HG03025 (cell line): Measurements from ENCODE around the gene MAML2.

Experiments
- ATAC-seq: cut with Tn5 transposase; IDR thresholded peaks from one replicate; pipeline ENCODE4 v1.9.1; 2021; ENCODE audit warnings: mild to moderate bottlenecking, moderate library complexity; ENCODE audit not compliant: unreplicated experiment, low FRiP score

Gene MAML2

GRCh38 chr11:96318850-96319249 is 24.1 kb downstream of the MAML2 start:
- no peak for ATAC-seq

- ATAC-seq: no peak
These were observed 24.6 kb downstream of the MAML2 start for GRCh38 chr11:96318399-96318798.

DNA sequence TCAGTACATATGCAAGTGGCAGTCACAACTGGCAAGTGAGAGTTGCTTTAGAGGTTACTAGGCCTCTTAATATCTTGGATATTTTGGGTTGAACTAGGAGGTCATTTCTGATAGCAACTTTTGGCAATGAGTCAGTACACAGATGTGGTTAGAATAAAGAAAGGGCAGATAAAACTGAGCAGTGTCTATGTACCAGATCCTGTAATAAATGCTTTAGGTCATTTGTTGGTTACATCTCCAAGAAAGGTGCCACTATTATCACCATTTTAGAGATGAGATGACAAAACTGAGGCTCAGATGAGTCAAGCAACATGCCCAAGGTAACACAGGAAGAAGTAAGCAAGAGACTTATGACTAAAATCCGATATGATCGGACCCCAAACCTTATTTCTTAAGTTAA is 25.0 kb downstream of the MAML2 start:
- no peak for ATAC-seq

GRCh38 chr11:96317571-96317970 is 25.4 kb downstream of the MAML2 start:
- ATAC-seq: no peak

GRCh38 chr11:96316869-96317268 is 26.1 kb downstream of the MAML2 start:
- ATAC-seq: no peak

DNA sequence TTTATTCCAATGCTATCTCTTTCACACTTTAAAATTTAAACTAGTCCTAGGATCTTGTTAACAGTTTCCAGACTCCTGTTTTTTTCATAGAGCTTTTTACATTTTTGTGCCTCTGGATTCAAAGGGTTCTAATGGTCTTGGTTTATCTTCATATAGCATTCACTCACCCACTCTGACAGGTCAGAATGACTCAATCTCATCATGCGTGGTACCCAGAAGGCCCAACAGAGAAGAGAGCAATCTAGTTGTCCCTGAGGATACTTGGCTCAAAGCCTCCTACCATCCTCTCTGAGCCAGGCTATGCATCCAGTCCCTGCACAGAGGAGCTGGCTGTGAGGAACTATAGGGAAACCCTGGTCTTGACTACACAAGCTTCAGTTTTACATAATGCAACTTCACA is 27.5 kb downstream of the MAML2 start:
- no peak for ATAC-seq

- no peak for ATAC-seq
These were observed 28.5 kb downstream of the MAML2 start for GRCh38 chr11:96314326-96315020.

DNA sequence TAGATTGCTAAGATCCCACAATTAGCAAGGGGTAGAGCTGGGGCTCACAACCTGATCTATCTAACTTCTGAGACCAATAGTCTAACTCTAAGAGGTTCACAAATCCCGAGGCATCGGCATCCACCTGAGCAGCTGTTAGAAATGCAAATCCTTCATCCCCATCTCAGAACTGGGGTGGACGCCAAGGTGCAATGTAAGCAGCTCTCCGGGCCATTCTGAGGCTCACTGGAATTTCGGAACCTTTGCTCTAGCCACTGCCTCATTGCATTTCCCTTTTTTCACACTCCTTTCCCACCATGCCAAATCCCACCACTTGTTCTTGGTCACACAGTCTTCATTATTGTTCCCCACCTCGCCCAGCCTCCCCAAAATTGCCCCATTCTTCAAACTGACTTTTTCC is 29.8 kb downstream of the MAML2 start:
- ATAC-seq: no peak

- no peak for ATAC-seq
These were observed 31.9 kb downstream of the MAML2 start for GRCh38 chr11:96311120-96311568.

GRCh38 chr11:96310236-96310635 is 32.8 kb downstream of the MAML2 start:
- ATAC-seq: no peak

DNA sequence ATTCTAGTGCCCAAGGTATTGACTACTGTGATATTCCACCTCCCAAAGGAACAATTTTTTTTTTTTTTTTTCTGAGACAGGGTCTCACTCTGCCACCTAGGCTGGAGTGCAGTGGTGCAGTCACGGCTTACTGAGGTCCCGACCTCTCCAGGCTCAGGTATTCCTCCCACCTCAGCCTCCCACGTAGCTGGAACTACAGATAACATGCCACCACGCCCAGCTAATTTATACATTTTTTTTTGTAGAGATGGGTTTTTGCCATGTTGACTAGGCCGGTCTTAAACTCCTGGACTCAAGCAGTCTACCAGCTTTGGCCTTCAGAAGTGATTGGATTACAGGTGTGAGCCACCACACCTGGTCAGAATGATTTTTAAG is 33.4 kb downstream of the MAML2 start:
- no peak for ATAC-seq

GRCh38 chr11:96309016-96309642 is 33.9 kb downstream of the MAML2 start:
- no peak for ATAC-seq

- no peak for ATAC-seq
These were observed 35.2 kb downstream of the MAML2 start for GRCh38 chr11:96307776-96308140.

DNA sequence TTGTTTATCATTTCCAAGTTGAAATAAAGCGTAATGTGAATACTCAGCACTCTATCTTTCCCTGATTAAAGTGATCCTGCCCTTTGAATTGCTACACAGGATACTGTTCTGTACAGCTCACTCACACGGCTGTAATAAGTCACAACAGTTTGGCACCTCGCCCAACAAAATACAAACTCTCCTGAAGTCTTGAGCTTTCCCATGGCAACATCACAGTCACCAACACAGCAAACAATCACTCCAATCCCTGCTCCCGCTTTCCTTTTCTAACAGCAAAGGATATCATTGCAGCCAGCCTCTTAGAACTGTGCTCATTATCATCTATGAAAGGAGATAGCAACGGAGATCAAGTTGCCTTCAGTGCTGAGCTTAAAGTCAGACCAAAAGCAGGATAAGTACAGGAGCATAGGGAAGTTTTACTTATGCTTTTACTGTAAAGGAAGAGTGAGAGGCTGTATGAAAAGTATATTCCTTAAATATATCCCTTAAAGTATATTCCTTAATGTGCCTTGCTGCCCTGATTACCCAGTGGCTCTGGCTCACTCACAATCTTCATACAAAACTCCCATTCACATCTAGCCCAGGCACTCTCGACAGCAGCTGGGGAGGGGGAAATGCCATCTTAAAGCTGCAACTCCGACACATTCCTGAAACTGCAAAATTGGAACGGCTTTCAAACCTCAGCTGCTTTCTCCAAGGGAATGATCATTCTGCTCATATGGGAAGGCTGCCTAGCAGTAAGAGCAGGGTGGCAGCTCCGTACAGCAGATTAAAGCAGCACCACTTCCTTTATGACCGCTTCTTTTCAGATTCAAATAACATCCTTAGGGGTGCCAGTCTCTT is 35.8 kb downstream of the MAML2 start:
- no peak for ATAC-seq

- ATAC-seq: no peak
These were observed 36.4 kb downstream of the MAML2 start for GRCh38 chr11:96306600-96306932.

- ATAC-seq: no peak
These were observed 36.9 kb downstream of the MAML2 start for GRCh38 chr11:96306071-96306470.

DNA sequence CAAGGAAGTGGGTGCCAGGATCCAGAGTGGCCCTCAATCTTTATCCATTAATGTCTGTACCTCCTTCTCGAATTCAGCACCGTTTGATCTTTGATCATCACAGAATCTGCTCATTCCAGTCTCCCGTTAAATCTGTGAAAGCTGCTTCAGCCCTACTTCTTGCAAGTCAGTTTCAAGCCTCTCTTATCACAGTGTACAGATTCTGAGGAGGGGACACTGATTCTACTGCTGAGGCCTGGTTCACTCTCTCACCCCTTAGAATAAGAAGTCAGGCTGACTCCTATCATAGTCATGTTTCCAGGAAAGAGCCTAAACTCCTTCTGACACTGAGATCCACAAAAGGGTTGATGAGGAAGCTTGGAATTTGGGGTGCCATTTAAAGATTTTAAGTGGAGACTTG is 39.0 kb downstream of the MAML2 start:
- ATAC-seq: no peak

GRCh38 chr11:96303064-96303463 is 39.9 kb downstream of the MAML2 start:
- ATAC-seq: no peak

DNA sequence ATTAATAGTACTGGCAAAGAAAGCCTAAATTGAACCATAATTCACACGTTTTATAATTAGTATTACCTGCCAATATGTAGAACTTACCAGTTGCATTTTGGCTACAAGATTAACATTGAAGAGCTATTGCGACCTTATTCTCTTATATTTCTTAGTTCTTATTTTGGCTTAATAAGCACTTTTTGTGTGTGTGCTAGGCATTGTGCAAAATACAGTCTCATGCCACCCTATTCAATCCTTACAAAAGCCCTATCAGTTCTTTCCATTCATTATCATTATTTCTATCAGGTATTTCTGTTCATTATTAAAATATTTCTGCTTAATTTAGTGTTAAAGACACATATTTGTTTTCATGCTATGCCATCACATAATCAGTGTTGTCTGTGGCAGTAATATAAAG is 41.2 kb downstream of the MAML2 start:
- ATAC-seq: no peak

DNA sequence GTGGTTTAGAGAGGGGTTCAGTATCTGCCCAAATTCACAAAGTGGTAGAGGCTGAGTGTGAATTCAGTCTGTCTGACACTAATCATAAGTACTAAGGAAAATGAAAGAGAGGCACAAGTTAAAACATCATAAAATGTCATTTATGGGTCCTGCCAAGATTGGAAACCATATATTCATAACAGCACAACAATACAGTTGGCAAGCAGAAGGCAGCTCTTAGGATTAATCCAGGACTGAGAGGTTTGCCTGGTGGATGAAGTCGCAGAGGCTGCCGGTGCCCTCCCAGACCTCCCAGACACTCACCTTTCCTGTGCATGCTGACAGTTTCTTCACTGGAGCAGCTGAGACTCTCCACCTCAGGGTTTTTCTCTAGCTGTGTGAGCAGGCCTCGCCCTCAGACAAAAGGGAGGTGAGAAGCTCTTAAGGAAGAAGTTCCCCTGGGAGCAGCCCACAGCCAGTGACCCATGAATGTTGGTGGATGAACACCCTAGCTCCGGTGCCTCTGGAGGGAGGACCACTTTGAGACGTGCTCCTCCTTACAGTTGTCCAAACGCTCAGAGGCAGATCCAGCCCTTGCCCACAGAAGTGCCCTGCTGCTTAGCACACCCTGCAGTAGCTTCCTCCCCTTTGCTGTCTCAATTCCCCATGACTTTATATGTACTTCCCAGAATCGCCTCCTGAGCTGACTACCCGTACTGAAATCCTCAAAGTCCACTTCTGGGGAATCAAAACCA is 43.7 kb downstream of the MAML2 start:
- ATAC-seq: no peak

GRCh38 chr11:96295369-96295768 is 47.6 kb downstream of the MAML2 start:
- ATAC-seq: no peak
